Panc1 (cell line): ENCODE results near the gene SYT12. TPM values are rescaled to one million over a fixed set of nuclear protein-coding genes. Genes with fewer than 3 reads are reported as not detected.

Source experiments
- ATAC-seq: fragments of 200-7000 bp; cut with Tn5 transposase; 2 replicates; pipeline ENCODE4 v1.9.1; 2020; ENCODE audit warnings: mild to moderate bottlenecking, moderate library complexity
- BruUV-seq: library from RNA; stranded (reverse); fragments of 400-500 nt; replicated peaks from 2 replicates; lab custom pipeline; 2021; lab: Mats Ljungman, UMichigan
- CTCF ChIA-PET: fragments of 300-600 bp; sonication (Branson Sonifier 250); formaldehyde crosslinking; loops from one replicate; lab custom pipeline; 2022; ENCODE audit warnings: antibody characterized with exemption; lab: Charles Lee
- POLR2A ChIA-PET: fragments of 300-600 bp; sonication (Branson Sonifier 250); formaldehyde crosslinking; loops from one replicate; lab custom pipeline; 2022; ENCODE audit warnings: antibody characterized with exemption; lab: Charles Lee
- DNase-seq: peaks from one replicate; pipeline ENCODE4 v3.0.0-alpha.2; 2010; ENCODE audit warnings: low read depth, low spot score
- H3K27ac ChIP-seq: 2 replicates; pipeline ENCODE4 v1.5.1; 2011; ENCODE audit warnings: mild to moderate bottlenecking, low read length, inconsistent platforms
- H3K27me3 ChIP-seq: fragments of 200-500 bp; sonication (Bioruptor generic); 2 replicates; pipeline ENCODE4 v1.6.0; 2014; ENCODE audit warnings: low read length, inconsistent platforms; ENCODE audit not compliant: control insufficient read depth, insufficient read depth
- H3K36me3 ChIP-seq: fragments of 200-500 bp; sonication (Bioruptor generic); 2 replicates; pipeline ENCODE4 v1.5.1; 2014; ENCODE audit warnings: inconsistent platforms, mild to moderate bottlenecking, low read length, moderate library complexity; ENCODE audit not compliant: control insufficient read depth, insufficient read depth
- H3K4me1 ChIP-seq: 2 replicates; pipeline ENCODE4 v1.5.1; 2011; ENCODE audit warnings: inconsistent platforms, mild to moderate bottlenecking, low read length, moderate library complexity; ENCODE audit not compliant: control insufficient read depth, insufficient read depth
- H3K4me3 ChIP-seq, 2 experiments: 2 replicates each; pipeline ENCODE4 v1.5.1; 2011 to 2012; ENCODE audit warnings: low read depth in 2 of 2, low read length in 2 of 2, mild to moderate bottlenecking in 2 of 2, inconsistent platforms in 1 of 2, moderate library complexity in 1 of 2
- H3K9me3 ChIP-seq: fragments of 200-500 bp; sonication (Bioruptor generic); 2 replicates; pipeline ENCODE4 v1.5.1; 2014; ENCODE audit warnings: low read depth, mild to moderate bottlenecking, inconsistent platforms, low read length, moderate library complexity; ENCODE audit not compliant: control insufficient read depth, insufficient read depth
- CTCF ChIP-seq: fragments of 450-650 bp; IDR thresholded peaks from 2 replicates; pipeline ENCODE4 v1.5.1; 2017; ENCODE audit warnings: mild to moderate bottlenecking
- POLR2AphosphoS5 ChIP-seq: IDR thresholded peaks from 2 replicates; pipeline ENCODE4 v1.6.1; 2012; ENCODE audit warnings: mild to moderate bottlenecking, low read depth, low read length, moderate library complexity
- REST ChIP-seq, 2 experiments: IDR thresholded peaks; 2 replicates each; pipeline ENCODE4 v1.6.1; 2011 to 2012; ENCODE audit warnings: low read depth in 2 of 2, control low read depth in 1 of 2, low read length in 1 of 2, mild to moderate bottlenecking in 1 of 2, moderate library complexity in 1 of 2; ENCODE audit not compliant: insufficient read depth in 1 of 2
- SIN3A ChIP-seq: IDR thresholded peaks from 2 replicates; pipeline ENCODE4 v1.6.1; 2012; ENCODE audit warnings: low read depth, mild to moderate bottlenecking, low read length, moderate library complexity, borderline replicate concordance; ENCODE audit not compliant: insufficient read depth
- TCF7L2 ChIP-seq: IDR thresholded peaks from 2 replicates; pipeline ENCODE4 v1.6.1; 2011; ENCODE audit warnings: mild to moderate bottlenecking, low read depth, low read length, inconsistent platforms
- in situ Hi-C: cut with HindIII; loops from 2 replicates; pipeline ENCODE4 v1.10.0; 2016; ENCODE audit warnings: low sequenced_read_pairs, low pct_unique_long_range_greater_than_20kb
- intact Hi-C: fragments of 100-400 bp; cut with micrococcal nuclease; formaldehyde crosslinking; loops from one replicate; pipeline ENCODE4 v1.10.0; 2022; ENCODE audit not compliant: unreplicated experiment
- total RNA-seq: library from RNA; stranded (reverse); gene quantifications from one replicate; pipeline ENCODE4 v1.2.1, GENCODE V29; 2021; ENCODE audit not compliant: unreplicated experiment

The SYT12 gene
- total RNA-seq, 1 experiment from 2014 or later = 0.62 TPM

- Histone ChIP-seq H3K4me3 (no peak overlapping the region), H3K36me3 (no peaks in the 10 kb centered on the region), H3K27me3 (no peaks in the 10 kb centered on the region), H3K27ac (no peak overlapping the region), H3K4me1 (no peaks in the 10 kb centered on the region), H3K9me3 (no peaks in the 10 kb centered on the region)
- DNase-seq = no peak
- TF ChIP-seq TCF7L2 = no peak
- TF ChIP-seq CTCF = no peak
- no peak for TF ChIP-seq SIN3A
- no peak for TF ChIP-seq REST (IDR thresholded peaks at IDR 0.05; ENCODE audit: insufficient read depth in 1 of 2, low read depth in 2 of 2, low read length in 1 of 2)
- TF ChIP-seq POLR2AphosphoS5 = no peak
- in situ Hi-C loops = no loop called here
- ATAC-seq = no peak
- ChIA-PET POLR2A (no interaction called here), CTCF (no interaction called here)
- no TSS peak for BruUV-seq
- intact Hi-C loops = no loop called here
These were observed 23.4 kb upstream of the SYT12 start for GRCh38 chr11:66999555-66999954.

- Histone ChIP-seq H3K27me3 (no peaks in the 10 kb centered on the region), H3K36me3 (no peaks in the 10 kb centered on the region), H3K9me3 (no peaks in the 10 kb centered on the region), H3K4me1 (no peaks in the 10 kb centered on the region), H3K27ac (no peak overlapping the region), H3K4me3 (no peak overlapping the region)
- CTCF ChIA-PET = no interaction called here
- in situ Hi-C loops = no loop called here
- no peak for TF ChIP-seq CTCF
- TF ChIP-seq TCF7L2 = no peak
- no peak for DNase-seq
- no peak for ATAC-seq
- POLR2A ChIA-PET = no interaction called here
- intact Hi-C loops = no loop called here
- no TSS peak for BruUV-seq
These were observed 21.6 kb upstream of the SYT12 start for GRCh38 chr11:67001332-67001731.
